Right ventricle myocardium superior (tissue), 1 donor: ENCODE measurements around the gene E2F1. TPM values are rescaled to one million over a fixed set of nuclear protein-coding genes. Genes with fewer than 3 reads are reported as not detected.
A peak's percentile ranks its signal among the peaks of the same experiment; 100 is the strongest.
"Not testable (repeated sequence)": the region's sequence is repeated elsewhere in the genome, so short reads cannot be mapped to it uniquely, and the experiment has no call there.

Experiments used
- ATAC-seq: fragments of 200-7000 bp; cut with Tn5 transposase; one replicate; pipeline ENCODE4 v1.9.1; 2020; ENCODE audit warnings: mild to moderate bottlenecking; ENCODE audit not compliant: poor library complexity
- DNase-seq: peaks from one replicate; pipeline ENCODE4 v3.0.0-alpha.2; 2020
- intact Hi-C: fragments of 100-400 bp; cut with DNase I; formaldehyde crosslinking; loops from one replicate; pipeline ENCODE4 v1.11.2; 2022
- total RNA-seq: library from RNA; stranded (reverse); fragmentation: NEBNext Ultra II Directional; extraction: Animal tissue kit (Norgen Biotek cat#: 25700); gene quantifications from one replicate; pipeline ENCODE4 v1.2.1, GENCODE V29; 2021
- donor health status: DM: no; HTN: yes; CAD: no; lungs with severe emphysema.

The E2F1 gene
- total RNA-seq, 1 donor from 2014 or later = 1.1 TPM

- DNase-seq = no peak
- no peak for ATAC-seq
- intact Hi-C loops = loop anchor here (5.0 kb wide), 1 partner anchor 189 kb away; no protein-coding TSS in a partner anchor
These were observed 35.2 kb downstream of the E2F1 start for GRCh38 chr20:33650753-33651561.

- DNase-seq (no peak), ATAC-seq (no peak)
- intact Hi-C loops = loop anchor here (5.0 kb wide), 1 partner anchor 188 kb away; no protein-coding TSS in a partner anchor
These were observed 36.0 kb downstream of the E2F1 start for GRCh38 chr20:33650111-33650752.

GRCh38 chr20:33649201-33649681 is 36.9 kb downstream of the E2F1 start:
- ATAC-seq (peak; percentile 75), DNase-seq (peak; percentile 84)
- intact Hi-C loops = no loop called here

DNA sequence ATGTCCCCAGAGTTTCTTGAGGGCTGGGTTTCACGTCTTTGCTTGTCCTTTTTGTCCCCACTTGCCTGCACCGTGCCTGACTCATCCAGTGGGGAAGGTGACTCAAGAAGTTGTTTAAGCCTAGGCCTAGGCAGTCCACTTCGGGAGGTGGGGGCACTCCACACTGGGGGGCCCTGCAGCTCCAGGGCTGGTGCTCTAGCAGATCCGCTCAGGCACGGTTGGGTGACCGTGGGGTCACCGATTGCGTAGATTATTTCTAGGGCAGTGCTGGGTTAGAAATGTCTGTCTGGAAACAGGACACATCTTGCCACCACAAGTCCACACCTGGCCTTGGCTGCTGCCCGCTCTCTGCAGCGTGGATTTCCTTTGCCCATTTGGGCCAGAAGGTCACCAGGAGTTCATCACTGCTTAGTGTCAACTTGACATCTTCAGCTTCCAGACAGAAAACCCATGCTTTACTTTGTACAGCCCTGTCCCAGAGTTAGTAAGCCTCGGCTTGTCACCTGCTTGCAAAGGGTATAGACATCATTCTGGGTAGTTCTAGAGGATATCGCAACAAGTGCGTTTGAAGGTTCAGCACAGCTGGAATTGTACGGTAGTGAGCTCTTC is 37.7 kb downstream of the E2F1 start:
- DNase-seq = no peak

DNA sequence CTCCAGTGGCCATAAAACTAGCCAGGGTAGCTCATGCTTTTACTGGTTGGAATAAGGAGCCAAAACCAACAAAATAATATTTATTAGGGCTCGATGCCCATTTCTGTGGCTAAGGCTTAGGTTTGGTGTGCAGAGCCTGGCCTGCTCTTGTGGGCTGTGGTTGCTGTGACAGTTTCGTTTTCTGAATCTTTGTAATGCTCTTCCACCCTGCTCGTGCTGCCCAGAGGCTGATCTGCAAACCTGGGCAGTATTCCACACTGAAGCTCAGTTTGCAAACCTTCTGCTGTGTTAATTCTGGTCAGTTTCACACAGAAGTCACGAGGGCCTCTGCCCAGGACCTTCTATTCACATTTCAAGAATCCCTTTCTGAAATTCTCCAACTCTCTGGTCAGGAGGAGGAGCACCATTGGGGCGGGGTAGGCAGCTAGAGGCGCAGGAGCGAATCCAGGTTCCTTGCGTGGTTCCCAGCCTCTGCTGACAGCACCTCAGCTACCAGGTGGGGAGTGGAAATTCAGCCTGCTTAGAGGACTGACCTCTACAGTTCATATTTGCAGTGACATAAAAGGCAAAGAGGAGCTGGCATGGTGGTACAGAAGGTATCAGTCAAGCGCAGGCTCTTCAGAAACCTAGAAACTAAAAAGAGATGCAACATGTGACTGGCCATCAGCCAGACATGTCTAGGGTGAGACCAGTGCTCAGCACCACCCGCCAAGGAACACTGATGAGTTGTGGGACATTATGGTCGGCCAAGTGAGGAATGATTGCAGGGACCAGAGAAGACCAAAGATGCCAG is 38.4 kb downstream of the E2F1 start:
- intact Hi-C loops = no loop called here
- DNase-seq = no peak
- ATAC-seq = peak; percentile 55

More for the DNA sequence above, 37.7 kb downstream of the E2F1 start:
- intact Hi-C loops = no loop called here
- peak; percentile 7 for ATAC-seq

GRCh38 chr20:33646959-33647602 is 39.1 kb downstream of the E2F1 start:
- intact Hi-C loops, ATAC-seq, DNase-seq: not testable (repeated sequence)

GRCh38 chr20:33646191-33646590 is 40.0 kb downstream of the E2F1 start:
- intact Hi-C loops = no loop called here
- no peak for ATAC-seq
- no peak for DNase-seq

- DNase-seq (no peak), ATAC-seq (no peak)
- intact Hi-C loops = no loop called here
These were observed 40.8 kb downstream of the E2F1 start for GRCh38 chr20:33645396-33645795.

- intact Hi-C loops = no loop called here
- DNase-seq (no peak), ATAC-seq (no peak)
These were observed 41.2 kb downstream of the E2F1 start for GRCh38 chr20:33645072-33645358.

GRCh38 chr20:33644313-33645071 is 41.7 kb downstream of the E2F1 start:
- DNase-seq (no peak), ATAC-seq (no peak)

GRCh38 chr20:33640287-33640686 is 45.9 kb downstream of the E2F1 start:
- intact Hi-C loops = no loop called here
- DNase-seq (no peak), ATAC-seq (no peak)

More at GRCh38 chr20:33644313-33645071, 41.7 kb downstream of the E2F1 start:
- intact Hi-C loops = no loop called here

- ATAC-seq = no peak
- intact Hi-C loops = no loop called here
- no peak for DNase-seq
These were observed 49.4 kb downstream of the E2F1 start for GRCh38 chr20:33636776-33637175.

- intact Hi-C loops = no loop called here
- no peak for ATAC-seq
- no peak for DNase-seq
These were observed 50.8 kb downstream of the E2F1 start for GRCh38 chr20:33635341-33635740.

GRCh38 chr20:33631910-33632309 is 54.3 kb downstream of the E2F1 start:
- DNase-seq, intact Hi-C loops, ATAC-seq: not testable (repeated sequence)

DNA sequence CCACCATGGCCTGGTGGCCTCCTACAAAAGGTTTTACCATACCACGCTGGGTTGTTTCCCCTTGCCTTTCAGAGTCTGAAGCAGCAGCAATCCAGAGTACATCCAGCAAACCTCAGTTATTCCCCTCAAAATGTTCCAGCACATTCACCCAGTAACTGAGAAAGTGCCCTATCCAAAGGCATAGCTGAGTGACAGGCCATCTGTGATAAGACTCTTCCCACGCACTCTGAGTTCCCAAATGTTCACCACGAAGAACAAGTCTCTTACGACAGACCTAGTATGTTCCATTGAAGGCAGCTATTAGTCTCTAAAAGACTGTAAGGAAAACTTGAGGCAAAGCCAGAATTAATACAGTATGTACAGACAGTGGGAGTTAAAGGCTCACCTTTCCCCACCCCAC is 55.7 kb downstream of the E2F1 start:
- ATAC-seq (no peak), DNase-seq (no peak)
- intact Hi-C loops = no loop called here

DNA sequence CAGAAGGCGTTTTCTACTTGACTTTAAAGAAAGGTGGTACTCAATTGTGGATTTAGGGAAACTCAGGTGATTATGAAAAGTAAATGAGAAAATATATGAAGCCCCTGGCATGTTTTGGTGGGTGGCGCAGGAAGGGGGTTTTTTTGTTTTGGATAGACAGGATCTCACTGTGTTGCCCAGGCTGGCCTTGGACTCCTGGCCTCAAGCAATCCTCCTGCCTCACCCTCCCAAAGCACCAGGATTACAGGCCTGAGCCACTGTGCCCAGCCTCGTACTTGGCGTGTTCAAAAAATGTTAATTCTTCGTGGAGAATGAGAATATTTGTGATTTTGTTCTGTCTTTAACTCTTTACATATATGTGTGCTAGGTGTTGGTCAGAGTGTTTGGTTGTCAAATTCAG is 56.2 kb downstream of the E2F1 start:
- intact Hi-C loops = no loop called here
- DNase-seq (no peak), ATAC-seq (no peak)

- intact Hi-C loops = no loop called here
These were observed 56.7 kb downstream of the E2F1 start for GRCh38 chr20:33629533-33629932.

More at GRCh38 chr20:33629533-33629932, 56.7 kb downstream of the E2F1 start:
- ATAC-seq (no peak), DNase-seq (no peak)
